22Rv1 (cell line): Measurements from ENCODE around the gene AKAP12.

ENCODE experiments used
- CTCF ChIP-seq: fragments of 450-650 bp; IDR thresholded peaks from 2 replicates; pipeline ENCODE4 v1.5.1; 2017; ENCODE audit warnings: mild to moderate bottlenecking
- ZFX ChIP-seq: fragments of 450-650 bp; IDR thresholded peaks from 2 replicates; pipeline ENCODE4 v1.6.1; 2017; ENCODE audit warnings: antibody characterized with exemption, borderline replicate concordance

DNA sequence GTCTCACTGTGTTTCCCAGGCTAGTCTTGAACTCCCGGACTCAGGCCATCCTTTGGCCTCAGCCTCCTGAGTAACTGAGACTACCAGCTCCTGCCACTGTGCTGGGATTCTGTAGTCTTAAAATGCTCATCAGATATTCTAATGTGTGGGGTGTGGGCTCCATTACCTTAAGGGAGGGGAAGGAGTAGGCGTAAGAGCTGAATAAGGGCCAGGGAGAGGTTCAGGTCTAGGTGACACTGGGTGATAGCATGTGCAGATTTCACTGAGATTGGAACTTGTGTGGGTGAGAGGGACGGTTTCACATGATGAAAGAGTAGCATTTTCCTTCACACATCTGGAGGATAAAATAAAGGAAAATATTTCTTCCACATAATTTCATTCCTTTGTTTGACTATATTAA, 8.5 kb downstream of the AKAP12 start:
- TF ChIP-seq CTCF (no peak), ZFX (no peak)
